DOHH2 (cell line): Measurements from ENCODE around the gene SPR.
A peak's percentile ranks its signal among the peaks of the same experiment; 100 is the strongest.

Experiments used
- H3F3A ChIP-seq: fragments of 200-600 bp; sonication (generic), shearing (Covaris generic); 2 replicates; pipeline ENCODE4 v1.6.0; 2016; ENCODE audit warnings: antibody characterized with exemption, mild to moderate bottlenecking; ENCODE audit not compliant: control insufficient read depth, insufficient read depth
- H3K27ac ChIP-seq: fragments of 200-600 bp; sonication (generic); 2 replicates; pipeline ENCODE4 v1.5.1; 2014; ENCODE audit warnings: low read depth, mild to moderate bottlenecking, low read length, moderate library complexity
- H3K27me3 ChIP-seq: fragments of 200-600 bp; sonication (generic); 2 replicates; pipeline ENCODE4 v1.6.1; 2014; ENCODE audit warnings: mild to moderate bottlenecking, low read length, mixed read lengths; ENCODE audit not compliant: control insufficient read depth
- H3K36me3 ChIP-seq: fragments of 200-600 bp; sonication (generic); 2 replicates; pipeline ENCODE4 v1.6.1; 2014; ENCODE audit warnings: mild to moderate bottlenecking, low read length, moderate library complexity, mixed read lengths; ENCODE audit not compliant: control insufficient read depth
- H3K4me1 ChIP-seq: fragments of 200-600 bp; sonication (generic); 2 replicates; pipeline ENCODE4 v1.6.1; 2014; ENCODE audit warnings: mild to moderate bottlenecking, low read length, mixed read lengths; ENCODE audit not compliant: control insufficient read depth
- H3K4me2 ChIP-seq: fragments of 200-600 bp; sonication (generic); 2 replicates; pipeline ENCODE4 v1.6.0; 2014; ENCODE audit warnings: mild to moderate bottlenecking, low read length, moderate library complexity
- H3K4me3 ChIP-seq: fragments of 200-600 bp; sonication (generic); 2 replicates; pipeline ENCODE4 v1.5.1; 2014; ENCODE audit warnings: mild to moderate bottlenecking, low read length, mixed read lengths
- H3K79me2 ChIP-seq: fragments of 200-600 bp; sonication (generic); 2 replicates; pipeline ENCODE4 v1.6.1; 2014; ENCODE audit warnings: mild to moderate bottlenecking, low read length, mixed read lengths; ENCODE audit not compliant: control insufficient read depth
- H3K9me2 ChIP-seq: fragments of 200-600 bp; sonication (generic); replicated peaks from 2 replicates; pipeline ENCODE4 v1.6.1; 2014; ENCODE audit warnings: mild to moderate bottlenecking, low read length, mixed read lengths; ENCODE audit not compliant: control insufficient read depth
- H3K9me3 ChIP-seq: fragments of 200-600 bp; sonication (generic); 2 replicates; pipeline ENCODE4 v1.6.1; 2014; ENCODE audit warnings: antibody characterized with exemption, low read length, mixed read lengths; ENCODE audit not compliant: control insufficient read depth, insufficient read depth
- H4K20me1 ChIP-seq: fragments of 200-600 bp; sonication (generic); 2 replicates; pipeline ENCODE4 v1.6.0; 2014; ENCODE audit warnings: low read depth, mild to moderate bottlenecking, antibody characterized with exemption, low read length, moderate library complexity; ENCODE audit not compliant: control insufficient read depth, insufficient read depth
- CTCF ChIP-seq: fragments of 200-600 bp; sonication (generic); IDR thresholded peaks from one replicate; pipeline ENCODE4 v1.5.1; 2014; ENCODE audit warnings: antibody characterized with exemption, mild to moderate bottlenecking, low read depth, low read length; ENCODE audit not compliant: poor library complexity, severe bottlenecking
- EZH2phosphoT487 ChIP-seq: fragments of 200-600 bp; sonication (generic); IDR thresholded peaks from 2 replicates; pipeline ENCODE4 v1.6.1; 2017; ENCODE audit warnings: borderline replicate concordance, mild to moderate bottlenecking, antibody characterized with exemption, low read length, moderate library complexity, mixed read lengths

Gene SPR

DNA sequence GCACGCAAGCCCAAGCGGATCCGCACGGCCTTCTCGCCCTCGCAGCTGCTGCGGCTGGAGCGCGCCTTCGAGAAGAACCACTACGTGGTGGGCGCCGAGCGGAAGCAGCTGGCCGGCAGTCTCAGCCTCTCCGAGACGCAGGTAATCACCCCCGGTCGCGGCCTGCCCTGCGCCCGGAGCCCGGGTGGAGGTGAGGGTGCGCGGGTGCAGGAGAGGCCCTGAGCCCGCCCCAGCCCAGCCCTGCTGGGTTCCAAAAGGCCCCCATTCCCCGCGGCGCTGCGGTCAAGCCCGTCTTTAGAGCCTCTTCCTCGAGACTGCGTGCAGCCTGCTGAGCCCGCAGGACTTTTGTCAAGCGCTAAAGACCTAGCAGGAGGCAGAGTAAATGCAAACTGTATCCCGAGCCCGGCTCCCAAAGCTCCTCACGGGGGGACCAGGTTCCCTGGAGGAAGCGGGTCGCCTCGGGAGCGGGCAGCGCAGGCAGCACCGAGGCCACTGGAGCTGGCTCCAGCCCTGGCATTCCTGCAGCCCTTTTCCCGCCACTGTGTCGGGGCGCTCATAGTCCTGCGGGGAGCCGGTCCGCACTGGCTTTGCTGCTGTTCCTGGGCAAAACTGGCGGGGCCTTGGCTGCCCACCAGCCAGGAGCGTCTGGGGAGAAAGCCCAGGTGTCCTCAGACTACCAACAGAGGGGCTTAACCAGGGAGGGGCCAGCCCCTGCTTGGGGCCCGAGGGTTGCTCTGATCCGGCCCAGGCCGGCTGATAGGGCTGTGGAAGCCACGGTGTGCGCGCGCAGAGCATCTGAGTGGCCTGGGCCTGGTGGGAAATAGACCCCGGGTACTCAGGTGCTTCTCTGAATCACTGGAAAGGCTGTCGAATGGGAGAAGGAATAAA lies 37.4 kb downstream of the SPR start:
- no peaks in the 10 kb centered on the region for H3K4me1 ChIP-seq
- H3K36me3 ChIP-seq = no peaks in the 10 kb centered on the region
- no peaks in the 10 kb centered on the region for H3F3A ChIP-seq
- no peaks in the 10 kb centered on the region for H3K9me3 ChIP-seq
- H3K9me2 ChIP-seq = no peaks in the 10 kb centered on the region
- no peak overlapping the region for H3K4me3 ChIP-seq
- no peak overlapping the region for H3K4me2 ChIP-seq
- no peaks in the 10 kb centered on the region for H3K79me2 ChIP-seq
- no peaks in the 10 kb centered on the region for H4K20me1 ChIP-seq
- H3K27me3 ChIP-seq = peaks cover 85% of the 10 kb centered on the region
- no peak for TF ChIP-seq CTCF
- H3K27ac ChIP-seq = no peak overlapping the region

DNA sequence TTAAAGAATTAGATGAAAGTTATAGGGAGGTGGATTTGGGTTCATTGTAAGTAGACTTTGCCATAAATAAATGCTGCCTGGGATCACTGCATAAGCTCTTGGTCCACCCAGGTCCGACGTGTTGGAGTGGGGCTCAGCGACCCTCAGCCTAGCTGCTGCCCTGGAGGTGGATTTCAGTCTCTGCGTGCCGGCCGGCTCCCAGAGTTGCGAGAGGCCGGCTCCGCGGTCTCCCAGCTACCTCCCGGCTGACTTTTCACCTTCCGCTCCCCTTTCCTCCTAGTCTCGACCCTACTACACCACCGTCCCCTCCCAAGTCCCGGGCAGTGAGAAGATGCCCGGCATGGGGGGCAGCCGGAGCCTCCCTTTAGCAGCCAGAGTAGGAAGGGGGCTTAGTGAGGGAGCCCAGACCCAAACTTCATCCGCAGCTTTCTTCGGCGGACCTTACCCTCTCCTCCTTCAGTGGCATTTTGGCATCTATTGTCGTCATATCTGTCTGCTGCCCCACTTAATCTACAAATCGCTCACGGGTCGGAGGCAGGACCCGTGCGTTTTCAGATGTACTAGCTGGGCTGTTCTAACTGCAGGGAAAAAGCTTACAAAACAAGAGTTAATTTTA lies 38.2 kb downstream of the SPR start:
- Histone ChIP-seq H3K27ac (no peak overlapping the region), H3K4me1 (no peaks in the 10 kb centered on the region), H3K36me3 (no peaks in the 10 kb centered on the region), H3K4me2 (no peak overlapping the region), H3K79me2 (no peaks in the 10 kb centered on the region), H4K20me1 (no peaks in the 10 kb centered on the region), H3K9me3 (no peaks in the 10 kb centered on the region), H3K27me3 (peaks cover 84% of the 10 kb centered on the region), H3K4me3 (no peak overlapping the region), H3K9me2 (no peaks in the 10 kb centered on the region), H3F3A (no peaks in the 10 kb centered on the region)
- TF ChIP-seq CTCF (no peak), EZH2phosphoT487 (no peak)

- Histone ChIP-seq H3K4me3 (no peak overlapping the region), H3K9me3 (no peaks in the 10 kb centered on the region), H4K20me1 (no peaks in the 10 kb centered on the region), H3K4me1 (no peaks in the 10 kb centered on the region), H3K79me2 (no peaks in the 10 kb centered on the region), H3K27me3 (peaks cover 77% of the 10 kb centered on the region), H3K36me3 (no peaks in the 10 kb centered on the region), H3F3A (no peaks in the 10 kb centered on the region), H3K4me2 (no peak overlapping the region), H3K9me2 (no peaks in the 10 kb centered on the region), H3K27ac (no peak overlapping the region)
- TF ChIP-seq EZH2phosphoT487 = 0 out of 2 replicates have a peak, but pooled peaks have one; percentile 40
- no peak for TF ChIP-seq CTCF
Observed at GRCh38 chr2:72926368-72926767, 39.2 kb downstream of the SPR start.
